NCI-H345 (cell line): Measurements from ENCODE around the gene HEATR5B.

ENCODE experiments used
- DNase-seq: peaks from one replicate; lab custom pipeline; 2025; lab: John Stamatoyannopoulos, UW

Gene HEATR5B

GRCh38 chr2:37083873-37084794, at the start of gene HEATR5B, which contains the start of gene GPATCH11:
TSS of gene HEATR5B (minus strand) at chr2:37084372. CDS start at chr2:37083414, 958 bp downstream.
TSS of gene GPATCH11 (plus strand) at chr2:37084518. CDS start at chr2:37088382, 3,864 bp downstream.
- DNase-seq = peak; percentile 98

GRCh38 chr2:37132914-37133313, 48.7 kb upstream of the HEATR5B start:
- no peak for DNase-seq

- DNase-seq = no peak
Observed at GRCh38 chr2:37125416-37125815, 41.2 kb upstream of the HEATR5B start.

- DNase-seq = no peak
Observed at GRCh38 chr2:37119157-37119556, 35.0 kb upstream of the HEATR5B start.

GRCh38 chr2:37117566-37117965, 33.4 kb upstream of the HEATR5B start:
- no peak for DNase-seq

- DNase-seq = no peak
Observed at GRCh38 chr2:37111958-37112357, 27.8 kb upstream of the HEATR5B start.

- no peak for DNase-seq
Observed at GRCh38 chr2:37110306-37111212, 26.4 kb upstream of the HEATR5B start.

- no peak for DNase-seq
Observed at GRCh38 chr2:37109523-37109922, 25.4 kb upstream of the HEATR5B start.

- DNase-seq = no peak
Observed at GRCh38 chr2:37105150-37105549, 21.0 kb upstream of the HEATR5B start.

GRCh38 chr2:37104178-37104577, 20.0 kb upstream of the HEATR5B start:
- no peak for DNase-seq

GRCh38 chr2:37102588-37102987, 18.4 kb upstream of the HEATR5B start:
- no peak for DNase-seq

GRCh38 chr2:37100054-37100453, 15.9 kb upstream of the HEATR5B start:
- no peak for DNase-seq

GRCh38 chr2:37098416-37099118, 14.4 kb upstream of the HEATR5B start:
- no peak for DNase-seq

- no peak for DNase-seq
Observed at GRCh38 chr2:37096568-37096967, 12.4 kb upstream of the HEATR5B start.

- no peak for DNase-seq
Observed at GRCh38 chr2:37091873-37092272, 7.7 kb upstream of the HEATR5B start.

- no peak for DNase-seq
Observed at GRCh38 chr2:37090019-37090477, 5.9 kb upstream of the HEATR5B start.

- DNase-seq = no peak
Observed at GRCh38 chr2:37085731-37086147, 1.6 kb upstream of the HEATR5B start.

GRCh38 chr2:37084797-37085196, 625 bp upstream of the HEATR5B start:
- no peak for DNase-seq

- DNase-seq = no peak
Observed at GRCh38 chr2:37080689-37081088, 3.5 kb downstream of the HEATR5B start.

- DNase-seq = no peak
Observed at GRCh38 chr2:37080266-37080665, 3.9 kb downstream of the HEATR5B start.

GRCh38 chr2:37070931-37071330, 13.2 kb downstream of the HEATR5B start:
- no peak for DNase-seq

- no peak for DNase-seq
Observed at GRCh38 chr2:37068686-37069085, 15.5 kb downstream of the HEATR5B start.
